HEK293 (cell line): ENCODE results near the gene NUP58.
A peak's percentile ranks its signal among the peaks of the same experiment; 100 is the strongest.

Experiments used
- CTCF ChIA-PET: fragments of 350-600 bp; formaldehyde crosslinking; extraction: SDS; loops from one replicate; lab custom pipeline; 2021; ENCODE audit warnings: antibody characterized with exemption; lab: Yijun Ruan, JAX
- POLR2A ChIA-PET: fragments of 300-600 bp; formaldehyde crosslinking; extraction: SDS; loops from one replicate; lab custom pipeline; 2020; ENCODE audit warnings: antibody characterized with exemption, inconsistent platforms; lab: Yijun Ruan, JAX
- H3K27ac ChIP-seq: fragments of 200-500 bp; sonication (Bioruptor generic); 2 replicates; pipeline ENCODE4 v1.5.1; 2014; ENCODE audit warnings: low read depth, low read length, control low read depth, inconsistent platforms; ENCODE audit errors: extremely low read depth
- H3K36me3 ChIP-seq, 2 experiments: fragments of 200-500 bp in 1 of 2; sonication (Bioruptor generic) in 1 of 2; 1 replicate in 1 of 2; 2 replicates in 1 of 2; pipeline ENCODE4 v1.5.1; 2014 to 2017; ENCODE audit warnings: inconsistent platforms in 2 of 2, low read length in 2 of 2; ENCODE audit not compliant: control insufficient read depth in 2 of 2, insufficient read depth in 1 of 2
- H3K4me1 ChIP-seq: fragments of 200-500 bp; sonication (Bioruptor generic); 2 replicates; pipeline ENCODE4 v1.5.1; 2014; ENCODE audit warnings: mild to moderate bottlenecking, low read length, inconsistent platforms; ENCODE audit not compliant: control insufficient read depth, insufficient read depth
- H3K4me3 ChIP-seq: 2 replicates; pipeline ENCODE4 v1.5.1; 2011; ENCODE audit warnings: low read depth, mild to moderate bottlenecking, control low read depth, low read length, moderate library complexity
- H3K9me3 ChIP-seq: fragments of 200-500 bp; sonication (Bioruptor generic); 2 replicates; pipeline ENCODE4 v1.5.1; 2014; ENCODE audit warnings: low read depth, low read length, inconsistent platforms; ENCODE audit not compliant: control insufficient read depth, insufficient read depth
- CTCF ChIP-seq: fragments of 450-650 bp; formaldehyde crosslinking; IDR thresholded peaks from 2 replicates; pipeline ENCODE4 v1.5.1; 2016; ENCODE audit warnings: missing biosample characterization, missing genetic modification characterization
- KLF10 ChIP-seq: fragments of 450-650 bp; IDR thresholded peaks from 2 replicates; pipeline ENCODE4 v1.5.1; 2018; ENCODE audit warnings: missing biosample characterization, mild to moderate bottlenecking, missing genetic modification characterization
- KLF17 ChIP-seq: fragments of 450-650 bp; formaldehyde crosslinking; IDR thresholded peaks from 2 replicates; pipeline ENCODE4 v1.5.1; 2016; ENCODE audit warnings: missing biosample characterization, missing genetic modification characterization
- KLF8 ChIP-seq: fragments of 450-650 bp; formaldehyde crosslinking; IDR thresholded peaks from 2 replicates; pipeline ENCODE4 v1.5.1; 2016; ENCODE audit warnings: missing biosample characterization, missing genetic modification characterization
- KLF9 ChIP-seq: fragments of 450-650 bp; formaldehyde crosslinking; IDR thresholded peaks from 2 replicates; pipeline ENCODE4 v1.5.1; 2016; ENCODE audit warnings: missing biosample characterization, missing genetic modification characterization, low read depth
- MZF1 ChIP-seq: fragments of 450-650 bp; formaldehyde crosslinking; IDR thresholded peaks from 2 replicates; pipeline ENCODE4 v1.5.1; 2017; ENCODE audit warnings: missing biosample characterization, missing genetic modification characterization, borderline replicate concordance
- PRDM10 ChIP-seq: fragments of 450-650 bp; formaldehyde crosslinking; IDR thresholded peaks from 2 replicates; pipeline ENCODE4 v1.5.1; 2016; ENCODE audit warnings: missing biosample characterization, missing genetic modification characterization
- SCRT1 ChIP-seq: fragments of 450-650 bp; formaldehyde crosslinking; IDR thresholded peaks from 2 replicates; pipeline ENCODE4 v1.5.1; 2016; ENCODE audit warnings: missing biosample characterization, missing genetic modification characterization, borderline replicate concordance
- SP3 ChIP-seq: fragments of 450-650 bp; formaldehyde crosslinking; IDR thresholded peaks from 2 replicates; pipeline ENCODE4 v1.5.1; 2016; ENCODE audit warnings: missing biosample characterization, missing genetic modification characterization
- TSHZ1 ChIP-seq: fragments of 450-650 bp; formaldehyde crosslinking; IDR thresholded peaks from 2 replicates; pipeline ENCODE4 v1.5.1; 2016; ENCODE audit warnings: missing biosample characterization, missing genetic modification characterization, borderline replicate concordance
- YY1 ChIP-seq: fragments of 450-650 bp; formaldehyde crosslinking; IDR thresholded peaks from 2 replicates; pipeline ENCODE4 v1.5.1; 2018; ENCODE audit warnings: missing biosample characterization, missing genetic modification characterization
- ZBTB1 ChIP-seq: fragments of 450-650 bp; formaldehyde crosslinking; IDR thresholded peaks from 2 replicates; pipeline ENCODE4 v1.5.1; 2016; ENCODE audit warnings: missing biosample characterization, missing genetic modification characterization
- ZNF184 ChIP-seq: fragments of 450-650 bp; IDR thresholded peaks from 2 replicates; pipeline ENCODE4 v1.5.1; 2018; ENCODE audit warnings: missing biosample characterization, mild to moderate bottlenecking, missing genetic modification characterization
- ZNF324 ChIP-seq: fragments of 450-650 bp; formaldehyde crosslinking; IDR thresholded peaks from 2 replicates; pipeline ENCODE4 v1.5.1; 2016; ENCODE audit warnings: missing biosample characterization, missing genetic modification characterization
- ZNF366 ChIP-seq: fragments of 450-650 bp; formaldehyde crosslinking; conservative IDR thresholded peaks from 2 replicates; pipeline ENCODE4 v1.5.1; 2016; ENCODE audit warnings: missing biosample characterization, missing genetic modification characterization
- ZNF510 ChIP-seq: fragments of 450-650 bp; formaldehyde crosslinking; IDR thresholded peaks from 2 replicates; pipeline ENCODE4 v1.5.1; 2018; ENCODE audit warnings: mild to moderate bottlenecking, missing genetic modification characterization, missing biosample characterization; ENCODE audit not compliant: insufficient replicate concordance
- ZNF521 ChIP-seq: fragments of 450-650 bp; formaldehyde crosslinking; IDR thresholded peaks from 2 replicates; pipeline ENCODE4 v1.5.1; 2017; ENCODE audit warnings: missing biosample characterization, mild to moderate bottlenecking, missing genetic modification characterization
- ZNF530 ChIP-seq: fragments of 450-650 bp; formaldehyde crosslinking; IDR thresholded peaks from 2 replicates; pipeline ENCODE4 v1.5.1; 2016; ENCODE audit warnings: low read depth, missing biosample characterization, missing genetic modification characterization
- ZNF585B ChIP-seq: fragments of 450-650 bp; formaldehyde crosslinking; IDR thresholded peaks from 2 replicates; pipeline ENCODE4 v1.5.1; 2016; ENCODE audit warnings: missing biosample characterization, missing genetic modification characterization
- ZNF623 ChIP-seq: fragments of 450-650 bp; formaldehyde crosslinking; IDR thresholded peaks from 2 replicates; pipeline ENCODE4 v1.5.1; 2016; ENCODE audit warnings: missing biosample characterization, missing genetic modification characterization
- ZNF626 ChIP-seq: fragments of 450-650 bp; sonication (Bioruptor Pico); formaldehyde crosslinking; IDR thresholded peaks from 2 replicates; pipeline ENCODE4 v1.5.1; 2018; ENCODE audit warnings: missing biosample characterization, missing genetic modification characterization, inconsistent platforms
- ZNF670 ChIP-seq: fragments of 450-650 bp; formaldehyde crosslinking; IDR thresholded peaks from 2 replicates; pipeline ENCODE4 v1.5.1; 2016; ENCODE audit warnings: missing biosample characterization, missing genetic modification characterization, low read depth
- ZNF704 ChIP-seq: fragments of 450-650 bp; formaldehyde crosslinking; IDR thresholded peaks from 2 replicates; pipeline ENCODE4 v1.5.1; 2016; ENCODE audit warnings: missing biosample characterization, missing genetic modification characterization
- ZNF707 ChIP-seq: fragments of 450-650 bp; formaldehyde crosslinking; IDR thresholded peaks from 2 replicates; pipeline ENCODE4 v1.5.1; 2016; ENCODE audit warnings: missing biosample characterization, missing genetic modification characterization
- ZNF747 ChIP-seq: fragments of 450-650 bp; formaldehyde crosslinking; IDR thresholded peaks from 2 replicates; pipeline ENCODE4 v1.5.1; 2016; ENCODE audit warnings: missing biosample characterization, missing genetic modification characterization
- ZNF776 ChIP-seq: fragments of 450-650 bp; formaldehyde crosslinking; IDR thresholded peaks from 2 replicates; pipeline ENCODE4 v1.5.0; 2017; ENCODE audit warnings: missing biosample characterization, missing genetic modification characterization, borderline replicate concordance
- ZNF830 ChIP-seq: fragments of 450-650 bp; IDR thresholded peaks from 2 replicates; pipeline ENCODE4 v1.5.0; 2018; ENCODE audit warnings: missing biosample characterization, missing genetic modification characterization, low read depth, mild to moderate bottlenecking, moderate library complexity

Gene NUP58

GRCh38 chr13:25301347-25302113, at the start of gene NUP58:
TSS of gene NUP58 (plus strand) at chr13:25301625. CDS start at chr13:25301774, 149 bp downstream.
- ChIA-PET CTCF (interaction anchor here (0.7 to 3.1 kb wide), 3 partner anchors 14 to 15 kb away, joined by 3 to 9 read pairs (median 3); partner anchors contain the start of gene MTMR6), POLR2A (no interaction called here)
- H3K4me1 ChIP-seq = no peaks in the 10 kb centered on the region
- peak within 1 kb of the TSS; percentile 82 for H3K27ac ChIP-seq
- peaks cover 4 to 30% of the 10 kb centered on the region in 2 experiments; a peak in 2 of 3 replicates for H3K36me3 ChIP-seq
- peak within 1 kb of the TSS; percentile 90 for H3K4me3 ChIP-seq
- H3K9me3 ChIP-seq = no peaks in the 10 kb centered on the region
- TF ChIP-seq KLF10 (tag by site-specific recombination) (no peak), KLF9 (0 out of 2 replicates have a peak, but pooled peaks have one; percentile 24), ZNF510 (tag by site-specific recombination) (no peak), MZF1 (no peak), KLF17 (tag by site-specific recombination) (0 out of 2 replicates have a peak, but pooled peaks have one; percentile 53), SP3 (peak; percentile 51; the same call in 1 of the 2 replicates), PRDM10 (peak; percentile 67), ZNF704 (tag by site-specific recombination) (no peak), ZNF366 (no peak), ZNF747 (no peak), KLF8 (tag by site-specific recombination) (peak; percentile 51; the same call in 1 of the 2 replicates), ZNF670 (no peak), ZNF626 (no peak), ZNF707 (tag by site-specific recombination) (no peak), ZNF830 (tag by site-specific recombination) (no peak), ZNF324 (tag by site-specific recombination) (peak; percentile 71; the same call in 1 of the 2 replicates), ZNF776 (tag by site-specific recombination) (no peak), ZNF623 (tag by site-specific recombination) (no peak), TSHZ1 (tag by site-specific recombination) (no peak), SCRT1 (tag by site-specific recombination) (no peak), ZNF184 (no peak), ZBTB1 (tag by site-specific recombination) (no peak), ZNF530 (no peak), ZNF521 (tag by site-specific recombination) (no peak), YY1 (tag by site-specific recombination) (no peak), CTCF (tag by site-specific recombination) (no peak), ZNF585B (tag by site-specific recombination) (no peak)
